DOHH2 (cell line): ENCODE results near the gene CMTR1.

Experiments
- H3F3A ChIP-seq: fragments of 200-600 bp; sonication (generic), shearing (Covaris generic); 2 replicates; pipeline ENCODE4 v1.6.0; 2016; ENCODE audit warnings: antibody characterized with exemption, mild to moderate bottlenecking; ENCODE audit not compliant: control insufficient read depth, insufficient read depth
- H3K27ac ChIP-seq: fragments of 200-600 bp; sonication (generic); 2 replicates; pipeline ENCODE4 v1.5.1; 2014; ENCODE audit warnings: low read depth, mild to moderate bottlenecking, low read length, moderate library complexity
- H3K27me3 ChIP-seq: fragments of 200-600 bp; sonication (generic); 2 replicates; pipeline ENCODE4 v1.6.1; 2014; ENCODE audit warnings: mild to moderate bottlenecking, low read length, mixed read lengths; ENCODE audit not compliant: control insufficient read depth
- H3K36me3 ChIP-seq: fragments of 200-600 bp; sonication (generic); 2 replicates; pipeline ENCODE4 v1.6.1; 2014; ENCODE audit warnings: mild to moderate bottlenecking, low read length, moderate library complexity, mixed read lengths; ENCODE audit not compliant: control insufficient read depth
- H3K4me1 ChIP-seq: fragments of 200-600 bp; sonication (generic); 2 replicates; pipeline ENCODE4 v1.6.1; 2014; ENCODE audit warnings: mild to moderate bottlenecking, low read length, mixed read lengths; ENCODE audit not compliant: control insufficient read depth
- H3K4me2 ChIP-seq: fragments of 200-600 bp; sonication (generic); 2 replicates; pipeline ENCODE4 v1.6.0; 2014; ENCODE audit warnings: mild to moderate bottlenecking, low read length, moderate library complexity
- H3K4me3 ChIP-seq: fragments of 200-600 bp; sonication (generic); 2 replicates; pipeline ENCODE4 v1.5.1; 2014; ENCODE audit warnings: mild to moderate bottlenecking, low read length, mixed read lengths
- H3K79me2 ChIP-seq: fragments of 200-600 bp; sonication (generic); 2 replicates; pipeline ENCODE4 v1.6.1; 2014; ENCODE audit warnings: mild to moderate bottlenecking, low read length, mixed read lengths; ENCODE audit not compliant: control insufficient read depth
- H3K9me2 ChIP-seq: fragments of 200-600 bp; sonication (generic); replicated peaks from 2 replicates; pipeline ENCODE4 v1.6.1; 2014; ENCODE audit warnings: mild to moderate bottlenecking, low read length, mixed read lengths; ENCODE audit not compliant: control insufficient read depth
- H3K9me3 ChIP-seq: fragments of 200-600 bp; sonication (generic); 2 replicates; pipeline ENCODE4 v1.6.1; 2014; ENCODE audit warnings: antibody characterized with exemption, low read length, mixed read lengths; ENCODE audit not compliant: control insufficient read depth, insufficient read depth
- H4K20me1 ChIP-seq: fragments of 200-600 bp; sonication (generic); 2 replicates; pipeline ENCODE4 v1.6.0; 2014; ENCODE audit warnings: low read depth, mild to moderate bottlenecking, antibody characterized with exemption, low read length, moderate library complexity; ENCODE audit not compliant: control insufficient read depth, insufficient read depth
- CTCF ChIP-seq: fragments of 200-600 bp; sonication (generic); IDR thresholded peaks from one replicate; pipeline ENCODE4 v1.5.1; 2014; ENCODE audit warnings: antibody characterized with exemption, mild to moderate bottlenecking, low read depth, low read length; ENCODE audit not compliant: poor library complexity, severe bottlenecking
- EZH2phosphoT487 ChIP-seq: fragments of 200-600 bp; sonication (generic); IDR thresholded peaks from 2 replicates; pipeline ENCODE4 v1.6.1; 2017; ENCODE audit warnings: borderline replicate concordance, mild to moderate bottlenecking, antibody characterized with exemption, low read length, moderate library complexity, mixed read lengths

The CMTR1 gene

GRCh38 chr6:37435816-37436215, 2.8 kb downstream of the CMTR1 start:
- Histone ChIP-seq H3K4me3 (no peak overlapping the region), H3K9me2 (no peaks in the 10 kb centered on the region), H3K27ac (no peak overlapping the region), H4K20me1 (no peaks in the 10 kb centered on the region), H3K4me2 (no peak overlapping the region), H3F3A (no peaks in the 10 kb centered on the region), H3K9me3 (no peaks in the 10 kb centered on the region), H3K36me3 (peaks cover 37% of the 10 kb centered on the region), H3K27me3 (no peaks in the 10 kb centered on the region), H3K79me2 (peaks cover 24% of the 10 kb centered on the region), H3K4me1 (peaks cover 17% of the 10 kb centered on the region)
- TF ChIP-seq CTCF: peak; percentile 32
- no peak for TF ChIP-seq EZH2phosphoT487

- Histone ChIP-seq H3K4me3 (no peak overlapping the region), H3K4me1 (peaks cover 10% of the 10 kb centered on the region), H3K27ac (no peak overlapping the region), H3K9me2 (no peaks in the 10 kb centered on the region), H3F3A (no peaks in the 10 kb centered on the region), H3K27me3 (no peaks in the 10 kb centered on the region), H4K20me1 (no peaks in the 10 kb centered on the region), H3K4me2 (no peak overlapping the region), H3K79me2 (peaks cover 17% of the 10 kb centered on the region), H3K36me3 (peaks cover 44% of the 10 kb centered on the region), H3K9me3 (no peaks in the 10 kb centered on the region)
- TF ChIP-seq CTCF (no peak), EZH2phosphoT487 (no peak)
Measured at GRCh38 chr6:37438930-37439329, 5.9 kb downstream of the CMTR1 start.

GRCh38 chr6:37441651-37442050, 8.6 kb downstream of the CMTR1 start:
- Histone ChIP-seq H3K4me3 (no peak overlapping the region), H4K20me1 (no peaks in the 10 kb centered on the region), H3K9me3 (no peaks in the 10 kb centered on the region), H3K36me3 (peaks cover 51% of the 10 kb centered on the region), H3F3A (no peaks in the 10 kb centered on the region), H3K27me3 (no peaks in the 10 kb centered on the region), H3K27ac (no peak overlapping the region), H3K4me2 (no peak overlapping the region), H3K4me1 (no peaks in the 10 kb centered on the region), H3K9me2 (no peaks in the 10 kb centered on the region), H3K79me2 (no peaks in the 10 kb centered on the region; the same call in 1 of the 2 replicates)
- TF ChIP-seq CTCF: no peak
- TF ChIP-seq EZH2phosphoT487: no peak
